Mesothelial cell of epicardium (in vitro differentiated cells): ENCODE measurements around the gene MLST8. TPM values are rescaled to one million over a fixed set of nuclear protein-coding genes. Genes with fewer than 3 reads are reported as not detected.

Experiments used
- DNase-seq, 2 experiments: peaks; one replicate each; pipeline ENCODE4 v3.0.0; 2021; ENCODE audit warnings: low spot score in 2 of 2; ENCODE audit not compliant: unreplicated experiment in 2 of 2
- H3K27ac Mint-ChIP-seq: 2 replicates; pipeline ENCODE4 v1.8.0; 2021; ENCODE audit warnings: mixed read lengths
- H3K27me3 Mint-ChIP-seq: 2 replicates; pipeline ENCODE4 v1.8.0; 2021; ENCODE audit warnings: low read depth, mixed read lengths
- H3K36me3 Mint-ChIP-seq: 2 replicates; pipeline ENCODE4 v1.8.0; 2021; ENCODE audit warnings: mixed read lengths
- H3K4me1 Mint-ChIP-seq: 2 replicates; pipeline ENCODE4 v1.8.0; 2021; ENCODE audit warnings: mixed read lengths
- H3K4me3 Mint-ChIP-seq: 2 replicates; pipeline ENCODE4 v1.8.0; 2021; ENCODE audit warnings: mild to moderate bottlenecking, moderate library complexity, mixed read lengths
- H3K9me3 Mint-ChIP-seq: 2 replicates; pipeline ENCODE4 v1.8.0; 2021; ENCODE audit warnings: mixed read lengths
- CTCF ChIP-seq: fragments of 200-600 bp; sonication (generic); IDR thresholded peaks from one replicate; pipeline ENCODE4 v1.5.0; 2021; ENCODE audit warnings: antibody characterized with exemption; ENCODE audit not compliant: unreplicated experiment
- total RNA-seq: library from RNA; stranded (reverse); gene quantifications from 3 replicates; pipeline ENCODE4 v1.2.1, GENCODE V29; 2021

MLST8 gene, protein sequence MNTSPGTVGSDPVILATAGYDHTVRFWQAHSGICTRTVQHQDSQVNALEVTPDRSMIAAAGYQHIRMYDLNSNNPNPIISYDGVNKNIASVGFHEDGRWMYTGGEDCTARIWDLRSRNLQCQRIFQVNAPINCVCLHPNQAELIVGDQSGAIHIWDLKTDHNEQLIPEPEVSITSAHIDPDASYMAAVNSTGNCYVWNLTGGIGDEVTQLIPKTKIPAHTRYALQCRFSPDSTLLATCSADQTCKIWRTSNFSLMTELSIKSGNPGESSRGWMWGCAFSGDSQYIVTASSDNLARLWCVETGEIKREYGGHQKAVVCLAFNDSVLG
- total RNA-seq: 45.9 to 49.0 TPM (median 47.2 TPM) in 3 replicates

- H3K27ac Mint-ChIP-seq: peak within 1 kb of the TSS; percentile 86
- peaks cover 7% of the 10 kb centered on the region for H3K27me3 Mint-ChIP-seq
- peaks cover 6% of the 10 kb centered on the region for H3K36me3 Mint-ChIP-seq
- peak within 1 kb of the TSS; percentile 79 for H3K4me3 Mint-ChIP-seq
- no peaks in the 10 kb centered on the region for H3K9me3 Mint-ChIP-seq
- TF ChIP-seq CTCF: peak; percentile 12
- peaks cover 9% of the 10 kb centered on the region for H3K4me1 Mint-ChIP-seq
- peak; percentile 84 to 92 for DNase-seq
These were observed at the start of gene MLST8 for GRCh38 chr16:2205104-2205966. MLST8 (plus strand) TSS chr16:2205454; CDS start chr16:2206086, 632 bp downstream.

DNA sequence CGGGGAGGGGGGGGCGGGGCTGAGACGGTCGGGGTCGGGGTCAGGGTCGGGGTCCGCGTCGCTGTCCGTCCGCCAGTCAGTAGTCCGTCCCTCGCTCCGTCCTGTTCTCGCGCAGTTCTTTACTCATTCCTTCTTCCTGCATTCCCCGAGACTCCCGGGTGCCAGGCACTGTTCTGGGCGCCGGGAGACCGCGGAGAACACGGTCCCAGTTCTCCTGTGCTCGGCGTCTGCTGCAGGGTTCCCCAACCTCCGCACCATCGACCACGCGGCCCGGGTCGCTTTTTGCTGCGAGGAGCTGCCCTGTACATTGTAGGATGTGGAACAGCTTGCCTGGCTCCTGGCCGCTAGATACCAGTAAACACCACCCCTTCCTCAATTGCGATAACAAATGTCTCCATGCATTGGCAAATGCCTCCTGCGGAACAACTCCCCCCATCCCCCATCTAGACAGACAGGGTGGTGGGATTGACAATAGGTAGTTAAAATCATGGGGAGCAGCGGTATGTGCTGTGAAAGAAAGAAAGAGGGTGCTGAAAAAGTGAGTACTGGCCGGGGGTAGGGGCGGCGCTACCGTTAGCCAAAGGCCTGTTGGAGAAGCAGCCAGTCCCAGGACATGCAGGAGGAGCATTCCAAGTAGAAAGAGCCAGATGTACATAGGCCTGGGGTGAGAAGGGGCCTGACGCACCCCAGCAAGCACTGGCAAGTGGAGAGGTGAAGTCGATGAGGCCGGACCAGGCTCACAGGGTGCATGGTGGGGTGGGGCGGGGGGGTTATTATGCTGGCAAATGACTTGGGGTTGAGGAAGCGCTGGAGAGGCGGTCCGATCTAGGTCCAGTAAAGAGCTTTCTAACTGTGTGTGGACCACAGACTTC, 49.0 kb upstream of the MLST8 start:
- H3K4me1 Mint-ChIP-seq: peaks cover 45% of the 10 kb centered on the region
- peaks cover 2% of the 10 kb centered on the region for H3K36me3 Mint-ChIP-seq
- H3K9me3 Mint-ChIP-seq: no peaks in the 10 kb centered on the region
- H3K4me3 Mint-ChIP-seq: peak overlapping the region; percentile 96
- no peak for TF ChIP-seq CTCF
- no peaks in the 10 kb centered on the region for H3K27me3 Mint-ChIP-seq
- DNase-seq: peak in 1 of 2 experiments; percentile 50
- peak overlapping the region; percentile 94 for H3K27ac Mint-ChIP-seq

GRCh38 chr16:2156849-2157224, 48.4 kb upstream of the MLST8 start:
- peak overlapping the region; percentile 94 for H3K27ac Mint-ChIP-seq
- peaks cover 38% of the 10 kb centered on the region for H3K4me1 Mint-ChIP-seq
- no peak for TF ChIP-seq CTCF
- H3K4me3 Mint-ChIP-seq: peak overlapping the region; percentile 96
- H3K9me3 Mint-ChIP-seq: no peaks in the 10 kb centered on the region
- no peaks in the 10 kb centered on the region for H3K27me3 Mint-ChIP-seq
- DNase-seq: no peak
- H3K36me3 Mint-ChIP-seq: no peaks in the 10 kb centered on the region

- Mint-ChIP-seq H3K9me3 (no peaks in the 10 kb centered on the region), H3K27me3 (no peaks in the 10 kb centered on the region), H3K36me3 (no peaks in the 10 kb centered on the region), H3K4me3 (peak overlapping the region; percentile 96), H3K4me1 (peaks cover 36% of the 10 kb centered on the region), H3K27ac (peak overlapping the region; percentile 94)
- DNase-seq: no peak
- no peak for TF ChIP-seq CTCF
These were observed 47.6 kb upstream of the MLST8 start for GRCh38 chr16:2157480-2158261.

GRCh38 chr16:2158262-2158638, 47.0 kb upstream of the MLST8 start:
- DNase-seq: no peak
- TF ChIP-seq CTCF: no peak
- H3K27me3 Mint-ChIP-seq: no peaks in the 10 kb centered on the region
- H3K27ac Mint-ChIP-seq: no peak overlapping the region
- H3K9me3 Mint-ChIP-seq: no peaks in the 10 kb centered on the region
- no peak overlapping the region for H3K4me3 Mint-ChIP-seq
- peaks cover 34% of the 10 kb centered on the region for H3K4me1 Mint-ChIP-seq
- H3K36me3 Mint-ChIP-seq: no peaks in the 10 kb centered on the region
